Measurements from ENCODE around the gene XRN1.
"Not testable (repeated sequence)": the region's sequence is repeated elsewhere in the genome, so short reads cannot be mapped to it uniquely, and the experiment has no call there.

The XRN1 gene

GRCh38 chr3:142319912-142320311 lies 127.9 kb downstream of the XRN1 start:
- no peak for DNase-seq (ENCODE audit: low read depth)
- H3K4me3 ChIP-seq (ENCODE audit: low read length), result no peak overlapping the region
- no peak for TF ChIP-seq CTCF (IDR thresholded peaks at IDR 0.05; ENCODE audit: insufficient read depth, low read depth, low read length, missing control alignments)

GRCh38 chr3:142319094-142319493 lies 128.7 kb downstream of the XRN1 start:
- DNase-seq (ENCODE audit: low read depth), result peak; percentile 13
- no peak overlapping the region for H3K4me3 ChIP-seq (ENCODE audit: low read length)
- TF ChIP-seq CTCF (IDR thresholded peaks at IDR 0.05; ENCODE audit: insufficient read depth, low read depth, low read length, missing control alignments), result no peak

- no peak for DNase-seq (ENCODE audit: low read depth)
- no peak overlapping the region for H3K4me3 ChIP-seq (ENCODE audit: low read length)
- TF ChIP-seq CTCF (IDR thresholded peaks at IDR 0.05; ENCODE audit: insufficient read depth, low read depth, low read length, missing control alignments), result no peak
Observed at GRCh38 chr3:142318331-142318730, 129.5 kb downstream of the XRN1 start.

GRCh38 chr3:142315978-142316388 lies 131.9 kb downstream of the XRN1 start:
- not testable (repeated sequence) for H3K4me3 ChIP-seq (ENCODE audit: low read length); DNase-seq (ENCODE audit: low read depth)

GRCh38 chr3:142315083-142315482 lies 132.8 kb downstream of the XRN1 start:
- H3K4me3 ChIP-seq (ENCODE audit: low read length), result no peak overlapping the region
- peak; percentile 20 for DNase-seq (ENCODE audit: low read depth)
- no peak for TF ChIP-seq CTCF (IDR thresholded peaks at IDR 0.05; ENCODE audit: insufficient read depth, low read depth, low read length, missing control alignments)

GRCh38 chr3:142310439-142310838 lies 137.4 kb downstream of the XRN1 start:
- H3K4me3 ChIP-seq (ENCODE audit: low read length), result no peak overlapping the region
- no peak for DNase-seq (ENCODE audit: low read depth)
- TF ChIP-seq CTCF (IDR thresholded peaks at IDR 0.05; ENCODE audit: insufficient read depth, low read depth, low read length, missing control alignments), result no peak

- not testable (repeated sequence) for H3K4me3 ChIP-seq (ENCODE audit: low read length); DNase-seq (ENCODE audit: low read depth)
Observed at GRCh38 chr3:142302847-142303246, 145.0 kb downstream of the XRN1 start.

- no peak overlapping the region for H3K4me3 ChIP-seq (ENCODE audit: low read length)
- no peak for DNase-seq (ENCODE audit: low read depth)
- TF ChIP-seq CTCF (IDR thresholded peaks at IDR 0.05; ENCODE audit: insufficient read depth, low read depth, low read length, missing control alignments), result no peak
Observed at GRCh38 chr3:142298626-142299025, 149.2 kb downstream of the XRN1 start.

Data from epithelial cell of esophagus (primary cell).